Measurements from ENCODE around the gene HARS1.
"Not testable (repeated sequence)": the region's sequence is repeated elsewhere in the genome, so short reads cannot be mapped to it uniquely, and the experiment has no call there.

HARS1 gene, protein sequence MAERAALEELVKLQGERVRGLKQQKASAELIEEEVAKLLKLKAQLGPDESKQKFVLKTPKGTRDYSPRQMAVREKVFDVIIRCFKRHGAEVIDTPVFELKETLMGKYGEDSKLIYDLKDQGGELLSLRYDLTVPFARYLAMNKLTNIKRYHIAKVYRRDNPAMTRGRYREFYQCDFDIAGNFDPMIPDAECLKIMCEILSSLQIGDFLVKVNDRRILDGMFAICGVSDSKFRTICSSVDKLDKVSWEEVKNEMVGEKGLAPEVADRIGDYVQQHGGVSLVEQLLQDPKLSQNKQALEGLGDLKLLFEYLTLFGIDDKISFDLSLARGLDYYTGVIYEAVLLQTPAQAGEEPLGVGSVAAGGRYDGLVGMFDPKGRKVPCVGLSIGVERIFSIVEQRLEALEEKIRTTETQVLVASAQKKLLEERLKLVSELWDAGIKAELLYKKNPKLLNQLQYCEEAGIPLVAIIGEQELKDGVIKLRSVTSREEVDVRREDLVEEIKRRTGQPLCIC

DNA sequence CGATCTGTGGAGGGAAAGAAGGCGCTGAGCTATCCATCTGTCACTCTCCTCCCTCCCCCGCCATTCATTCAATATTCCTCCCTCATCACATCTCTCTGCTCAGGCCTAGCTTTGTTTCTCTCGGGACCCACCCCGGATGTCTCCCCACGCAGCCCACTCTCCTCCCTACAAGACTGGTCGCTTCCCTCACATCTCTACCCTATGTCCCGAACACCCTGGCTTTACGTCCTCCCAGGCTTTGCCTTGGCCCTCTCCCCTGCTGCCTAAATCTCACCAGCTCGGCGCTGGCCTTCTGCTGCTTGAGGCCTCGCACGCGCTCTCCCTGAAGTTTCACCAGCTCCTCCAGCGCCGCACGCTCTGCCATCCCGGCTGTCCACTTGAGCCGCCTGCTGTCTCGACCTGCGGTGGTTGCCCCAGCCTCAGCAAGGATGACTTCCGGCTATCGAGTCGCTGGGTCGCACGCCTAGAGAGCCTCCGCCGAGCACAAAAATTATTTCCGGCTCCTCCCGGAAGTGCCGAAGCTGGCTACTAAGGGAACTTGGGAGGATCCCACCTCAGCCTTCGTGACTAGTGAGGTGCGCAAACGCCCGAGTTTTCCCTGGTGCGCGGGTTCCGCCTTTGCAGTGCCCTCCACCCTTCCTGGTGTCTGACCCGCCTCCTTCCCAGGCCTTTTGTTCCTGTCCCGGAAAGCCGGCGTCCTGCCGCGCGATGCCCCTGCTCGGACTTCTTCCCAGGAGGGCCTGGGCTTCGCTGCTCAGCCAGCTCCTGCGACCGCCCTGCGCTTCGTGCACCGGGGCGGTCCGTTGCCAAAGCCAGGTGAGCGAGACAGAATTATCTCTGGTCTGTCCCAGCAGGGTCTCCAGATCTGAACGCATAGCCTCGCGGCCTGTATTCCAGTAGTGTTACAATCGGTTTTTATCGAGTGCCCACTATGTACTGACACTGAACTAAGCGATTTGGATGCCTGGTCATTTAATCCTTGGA, at the start of gene HARS1, which contains the start of gene HARS2:
Gene HARS1 (minus strand): TSS at position 430 of the 984 bp plus-strand sequence. CDS start 66 bp downstream, at position 364.
Gene HARS2 (plus strand): TSS at position 515 of the 984 bp plus-strand sequence. CDS start 194 bp downstream, at position 709.
- FAIRE-seq = peak; percentile 86

- FAIRE-seq = no peak
Observed at GRCh38 chr5:140737486-140737885, 46.3 kb upstream of the HARS1 start.

GRCh38 chr5:140734354-140734753, 43.2 kb upstream of the HARS1 start:
- FAIRE-seq = no peak

DNA sequence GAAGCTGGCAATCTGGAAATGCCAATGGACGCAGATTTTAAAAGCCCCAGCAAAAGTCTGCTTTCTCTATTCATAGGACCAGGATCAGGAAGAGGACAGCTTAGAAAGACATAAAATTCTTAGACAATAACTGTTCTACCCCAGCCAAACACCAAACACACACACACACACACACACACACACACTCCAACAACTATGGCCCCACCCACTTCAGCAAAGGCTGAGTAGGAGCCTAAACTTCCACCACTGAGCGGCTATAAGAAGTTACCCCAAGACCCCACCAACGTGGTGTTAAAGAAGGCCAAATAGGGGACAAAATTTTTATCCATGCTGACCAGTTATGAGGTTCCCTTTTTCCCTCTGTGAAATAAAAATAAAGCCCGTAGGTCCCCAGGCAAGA, 41.9 kb upstream of the HARS1 start:
- FAIRE-seq = no peak

DNA sequence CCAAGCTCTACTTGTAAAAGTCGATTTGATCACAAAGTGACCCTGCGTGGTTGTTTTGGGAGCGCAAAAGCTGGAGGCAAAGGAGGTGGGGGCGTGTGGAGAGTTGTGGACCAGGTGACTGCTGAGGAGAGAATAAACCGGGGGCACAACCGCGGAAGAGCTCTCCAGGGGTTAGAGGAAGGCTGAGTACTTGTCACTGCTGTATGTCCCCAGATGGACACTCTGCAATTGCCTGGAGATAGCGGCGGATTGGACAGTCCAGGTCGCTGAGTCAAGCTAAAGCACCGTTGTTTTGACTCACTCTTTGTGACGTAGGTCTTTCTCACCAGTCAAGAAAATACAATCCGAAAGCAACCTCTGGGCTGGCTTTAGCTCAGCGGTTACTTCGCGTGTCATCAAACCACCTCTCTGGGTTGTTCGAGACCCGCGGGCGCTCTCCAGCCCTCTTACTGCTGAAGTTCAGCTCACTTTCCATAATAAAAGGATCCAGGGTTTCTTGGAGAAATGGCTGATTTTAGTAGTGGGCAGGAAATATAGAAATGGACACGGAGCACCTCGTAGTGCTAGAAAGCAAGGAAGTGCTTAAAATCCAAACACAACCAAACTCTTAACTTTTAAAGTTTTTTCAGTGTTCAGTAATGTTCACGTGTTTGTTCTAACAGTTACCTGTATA, 34.8 kb upstream of the HARS1 start:
- no peak for FAIRE-seq

GRCh38 chr5:140721395-140721794, 30.2 kb upstream of the HARS1 start:
- FAIRE-seq = not testable (repeated sequence)

GRCh38 chr5:140720738-140721137, 29.6 kb upstream of the HARS1 start:
- not testable (repeated sequence) for FAIRE-seq

GRCh38 chr5:140718266-140718592, 27.1 kb upstream of the HARS1 start:
- FAIRE-seq = no peak

- FAIRE-seq = not testable (repeated sequence)
Observed at GRCh38 chr5:140716238-140716637, 25.1 kb upstream of the HARS1 start.

- no peak for FAIRE-seq
Observed at GRCh38 chr5:140713562-140714094, 22.5 kb upstream of the HARS1 start.

DNA sequence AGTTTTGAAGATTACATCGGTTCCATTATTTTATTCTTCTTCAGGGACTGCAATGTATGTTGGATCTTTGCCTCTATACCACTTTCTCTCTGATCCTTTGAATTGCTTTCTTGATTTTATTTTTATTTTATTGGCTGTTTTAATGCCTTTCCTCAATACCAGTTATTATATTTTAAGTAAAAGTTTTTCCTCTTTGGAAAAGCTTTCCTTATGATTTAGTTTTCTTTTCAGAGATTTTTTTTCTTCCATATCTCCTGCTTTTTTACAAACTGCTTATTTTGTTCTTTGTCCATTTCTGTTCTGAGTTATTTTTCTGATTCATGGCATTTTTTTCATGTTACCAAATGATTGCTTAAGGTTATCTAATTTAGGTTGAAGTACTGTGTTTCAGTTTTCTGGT, 20.6 kb upstream of the HARS1 start:
- peak; percentile 3 for FAIRE-seq

GRCh38 chr5:140710899-140711552, 19.9 kb upstream of the HARS1 start:
- peak; percentile 94 for FAIRE-seq

DNA sequence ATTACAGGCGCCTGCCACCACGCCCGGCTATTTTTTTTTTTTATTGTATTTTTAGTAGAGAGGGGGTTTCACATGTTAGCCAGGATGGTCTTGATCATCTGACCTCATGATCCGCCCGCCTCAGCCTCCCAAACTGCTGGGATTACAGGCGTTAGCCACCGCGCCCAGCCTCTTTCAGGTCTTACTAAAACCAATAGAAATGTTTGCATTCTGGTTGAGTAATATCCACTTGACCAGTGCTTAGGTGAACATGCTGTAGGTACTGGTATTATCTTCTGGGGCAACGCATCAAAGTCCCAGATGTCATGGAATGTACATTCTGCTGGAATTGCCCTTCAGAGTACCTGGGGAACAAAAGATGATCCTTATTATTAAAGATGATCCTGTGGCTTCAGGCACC, 17.6 kb upstream of the HARS1 start:
- FAIRE-seq = not testable (repeated sequence)

GRCh38 chr5:140707812-140708211, 16.6 kb upstream of the HARS1 start:
- FAIRE-seq = no peak

DNA sequence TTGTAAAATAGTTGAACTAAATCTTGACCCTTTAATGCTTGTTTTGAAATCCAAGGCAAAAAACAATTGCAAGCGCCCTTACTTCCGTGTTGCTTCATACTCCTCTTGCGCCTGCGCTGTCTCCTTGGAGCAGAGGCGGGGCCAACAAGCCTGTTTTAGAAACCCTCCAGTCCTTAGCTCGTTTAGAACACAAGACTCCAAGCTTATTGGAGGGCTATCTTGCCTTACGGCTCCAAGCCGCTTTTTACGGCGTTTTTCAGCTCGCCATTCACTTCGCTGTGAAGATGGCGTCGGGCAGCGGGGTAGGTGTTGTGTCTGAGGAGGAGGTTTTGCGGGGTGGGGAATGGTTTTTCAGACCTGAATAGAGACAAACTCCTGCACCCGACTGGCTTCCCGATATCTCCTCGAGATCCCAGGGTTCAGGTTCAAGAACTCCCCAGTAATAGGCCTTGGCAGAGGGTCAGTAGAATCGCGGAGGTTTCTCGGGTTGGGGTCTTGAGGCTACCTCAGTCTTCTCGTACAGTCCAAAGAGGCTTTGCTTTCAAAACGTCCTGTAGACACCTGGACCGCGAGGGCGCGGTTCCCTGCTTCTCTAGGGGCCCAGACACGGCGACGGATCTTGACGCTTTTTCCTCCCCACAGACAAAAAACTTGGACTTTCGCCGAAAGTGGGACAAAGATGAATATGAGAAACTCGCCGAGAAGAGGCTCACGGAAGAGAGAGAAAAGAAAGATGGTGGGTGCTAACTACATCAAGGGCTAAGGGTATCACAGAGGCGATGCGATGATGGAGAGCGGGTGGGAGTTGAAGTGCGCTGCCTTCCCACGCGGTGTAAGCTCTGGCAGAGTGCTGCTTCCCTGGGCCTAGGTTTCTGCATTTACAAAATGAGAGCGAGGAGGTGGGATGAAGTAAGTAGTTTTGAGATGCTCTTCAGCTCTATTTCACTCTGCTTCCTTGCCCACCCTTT, 9.3 kb upstream of the HARS1 start, which contains the start of gene ZMAT2:
Gene ZMAT2 (plus strand): TSS at position 271 of the 968 bp plus-strand sequence. CDS start 14 bp downstream, at position 285.
- FAIRE-seq = peak; percentile 99

GRCh38 chr5:140696891-140697492, 5.8 kb upstream of the HARS1 start:
- no peak for FAIRE-seq

DNA sequence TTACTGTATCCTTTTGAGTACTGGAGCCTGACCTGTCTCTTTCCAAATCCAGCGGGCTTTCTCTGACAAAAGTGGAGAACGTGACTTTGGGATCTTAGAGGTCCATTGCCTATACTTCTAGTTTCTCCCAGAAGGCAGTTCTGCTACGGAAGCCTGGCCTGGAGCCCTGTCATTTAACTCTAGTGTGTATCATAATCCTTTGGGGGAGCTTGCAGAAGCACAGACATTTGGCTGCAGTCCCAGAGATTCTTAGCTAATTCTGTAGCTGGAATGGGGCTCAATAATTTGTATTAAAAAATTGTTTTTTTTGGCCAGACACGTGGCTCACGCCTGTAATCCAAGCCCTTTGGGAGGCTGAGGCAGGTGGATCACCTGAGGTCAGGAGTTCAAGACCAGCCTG, 3.1 kb upstream of the HARS1 start:
- FAIRE-seq = no peak

- no peak for FAIRE-seq
Observed at GRCh38 chr5:140690376-140690932, 716 bp downstream of the HARS1 start.

GRCh38 chr5:140678993-140679392, 12.2 kb downstream of the HARS1 start:
- FAIRE-seq = no peak

DNA sequence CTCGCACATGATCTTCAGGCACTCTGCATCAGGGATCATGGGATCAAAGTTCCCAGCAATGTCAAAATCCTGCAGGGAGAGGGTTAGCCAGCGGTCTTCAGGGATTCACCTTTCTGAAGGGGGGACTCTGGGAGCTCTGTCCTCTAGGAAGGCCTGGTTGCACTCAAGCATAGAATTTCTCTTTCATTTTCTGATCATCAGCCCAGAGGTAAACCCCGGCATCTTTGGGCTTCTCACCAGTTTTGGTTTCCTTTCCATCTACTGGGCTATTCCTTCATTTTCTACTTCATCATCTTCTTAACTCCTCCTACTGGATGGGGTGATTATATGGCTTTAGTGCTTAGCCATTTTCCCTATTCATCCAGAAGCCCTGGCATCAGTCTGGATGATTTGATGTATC, 13.2 kb downstream of the HARS1 start:
- FAIRE-seq = no peak
